COLO829 (cell line): ENCODE results near the gene MAPK8.
A peak's percentile ranks its signal among the peaks of the same experiment; 100 is the strongest.
"Not testable (repeated sequence)": the region's sequence is repeated elsewhere in the genome, so short reads cannot be mapped to it uniquely, and the experiment has no call there.

Experiments used
- DNase-seq: peaks from one replicate; pipeline ENCODE4 v3.0.0; 2012; ENCODE audit warnings: low spot score

Gene MAPK8

GRCh38 chr10:48306265-48306869 lies at the start of gene MAPK8:
MAPK8 (plus strand) TSS chr10:48306677; CDS start chr10:48401661, 94,984 bp downstream.
- peak; percentile 87 for DNase-seq

DNA sequence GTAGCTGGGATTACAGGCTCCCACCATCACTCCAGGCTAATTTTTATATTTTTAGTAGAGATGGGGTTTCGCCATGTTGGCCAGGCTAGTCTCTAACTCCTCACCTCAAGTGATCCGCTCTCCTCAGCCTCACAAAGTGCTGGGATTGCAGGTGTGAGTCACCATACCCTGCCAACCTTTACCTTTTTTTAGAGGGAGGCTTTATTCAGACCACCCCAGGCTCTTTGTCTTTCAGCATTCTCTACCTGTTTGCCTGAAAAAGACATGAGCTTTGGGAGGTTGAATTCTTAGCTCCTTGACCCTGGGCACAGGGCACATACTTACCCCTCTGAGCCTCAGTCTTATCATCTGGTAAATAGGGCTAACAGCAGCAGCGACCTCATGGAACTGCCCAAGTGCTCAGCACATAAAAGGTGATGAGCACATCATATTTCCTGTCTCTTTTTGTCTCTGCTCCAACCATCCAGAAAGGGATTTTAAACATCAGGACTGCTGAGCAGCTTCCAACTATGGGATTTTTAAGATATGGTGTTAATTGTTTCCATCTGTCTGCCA lies 49.0 kb upstream of the MAPK8 start:
- no peak for DNase-seq

DNA sequence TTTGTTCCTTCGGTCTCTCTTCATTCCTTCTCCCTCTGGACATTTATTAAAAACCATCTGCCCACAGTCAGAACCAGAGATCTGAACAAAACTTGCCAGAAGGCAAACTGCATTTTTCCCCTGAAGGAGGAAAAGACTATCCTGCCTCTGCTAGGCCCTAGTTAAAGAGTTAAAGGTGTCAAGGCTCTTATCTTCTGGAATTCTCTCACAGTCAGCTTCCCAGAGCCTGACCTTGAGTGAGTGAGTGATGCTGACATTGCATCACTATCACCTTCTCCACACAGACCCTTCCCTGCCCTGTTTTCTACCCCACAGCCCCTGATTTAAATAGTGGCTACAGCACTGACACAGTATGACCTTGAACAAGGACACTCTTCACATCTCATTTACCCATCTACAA lies 48.4 kb upstream of the MAPK8 start:
- DNase-seq = no peak

- DNase-seq = no peak
These were observed 39.9 kb upstream of the MAPK8 start for GRCh38 chr10:48266528-48266927.

DNA sequence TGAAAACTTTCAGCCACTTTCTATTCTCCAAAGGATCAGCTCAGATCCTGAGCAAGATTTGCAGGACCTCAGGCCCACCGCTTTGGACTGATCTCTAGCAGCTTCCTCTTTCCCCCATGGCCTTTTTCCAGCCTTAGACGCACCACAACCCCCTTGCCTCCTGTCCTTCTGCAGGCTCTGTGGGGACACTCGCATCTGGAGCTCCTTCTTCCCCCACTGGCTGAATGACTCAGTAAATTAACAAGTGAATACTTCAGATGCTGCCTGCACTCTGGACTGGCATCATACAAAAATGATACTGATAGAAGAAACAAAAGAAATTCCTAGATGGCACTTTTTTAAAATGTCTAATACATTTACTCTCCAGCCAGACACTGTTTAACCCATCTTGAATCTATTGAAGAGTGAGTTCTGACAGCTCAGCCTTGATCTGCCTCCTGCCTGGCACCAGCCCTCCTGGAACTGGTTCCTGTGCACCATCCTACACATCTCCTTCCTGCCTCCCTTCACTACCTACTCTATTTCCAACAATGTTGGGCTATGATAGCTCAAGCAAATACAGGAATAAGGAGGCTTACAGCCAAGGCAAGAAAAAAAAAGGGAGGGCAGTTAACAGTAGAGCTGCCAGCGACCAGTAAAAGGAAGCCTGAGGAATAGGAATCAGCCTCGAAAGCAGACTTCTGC lies 35.3 kb upstream of the MAPK8 start:
- no peak for DNase-seq

GRCh38 chr10:48272682-48273081 lies 33.8 kb upstream of the MAPK8 start:
- DNase-seq = no peak

DNA sequence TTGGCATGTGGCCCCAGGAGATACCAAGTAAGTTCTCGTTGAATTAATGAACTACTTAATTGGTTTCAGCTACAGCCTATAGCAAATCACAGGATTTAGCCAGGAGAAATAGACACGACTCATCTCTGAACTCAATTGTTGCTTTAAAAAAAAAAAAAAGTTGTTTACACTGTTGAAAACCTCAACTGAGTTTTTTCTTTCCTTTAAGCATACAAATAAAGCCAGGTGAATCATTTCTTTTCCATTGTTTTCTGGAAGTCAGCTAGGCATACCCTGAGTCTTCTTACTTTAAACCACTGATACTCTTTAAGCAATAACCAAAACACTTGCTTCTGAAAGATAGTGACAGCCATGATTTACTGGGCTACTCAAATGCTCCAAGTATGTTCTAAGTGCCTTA lies 32.7 kb upstream of the MAPK8 start:
- no peak for DNase-seq

DNA sequence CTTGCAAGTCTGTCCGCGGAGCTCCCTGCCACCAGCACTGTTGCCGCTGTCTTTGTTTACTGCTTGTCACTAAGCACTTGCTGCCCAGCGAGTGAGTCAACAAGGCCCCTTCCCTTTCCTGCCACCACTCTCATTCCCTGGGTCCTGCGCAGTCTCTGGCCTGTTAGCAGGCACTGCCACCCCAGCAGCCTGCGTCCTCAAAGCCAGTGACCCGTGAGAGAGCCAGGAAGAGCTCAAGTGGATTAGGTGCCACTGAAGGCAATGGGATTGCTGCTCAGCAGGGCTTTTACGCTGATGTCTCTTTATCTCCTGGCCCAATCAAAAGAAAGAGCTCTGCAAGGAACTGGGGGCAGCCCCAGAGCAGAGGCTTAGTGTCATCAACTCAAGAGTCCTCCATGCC lies 31.8 kb upstream of the MAPK8 start, which contains the start of gene FRMPD2:
FRMPD2 (minus strand) TSS at position 61 of the 400 bp plus-strand sequence. CDS start 129 bp downstream, outside the sequence.
- DNase-seq = no peak

DNA sequence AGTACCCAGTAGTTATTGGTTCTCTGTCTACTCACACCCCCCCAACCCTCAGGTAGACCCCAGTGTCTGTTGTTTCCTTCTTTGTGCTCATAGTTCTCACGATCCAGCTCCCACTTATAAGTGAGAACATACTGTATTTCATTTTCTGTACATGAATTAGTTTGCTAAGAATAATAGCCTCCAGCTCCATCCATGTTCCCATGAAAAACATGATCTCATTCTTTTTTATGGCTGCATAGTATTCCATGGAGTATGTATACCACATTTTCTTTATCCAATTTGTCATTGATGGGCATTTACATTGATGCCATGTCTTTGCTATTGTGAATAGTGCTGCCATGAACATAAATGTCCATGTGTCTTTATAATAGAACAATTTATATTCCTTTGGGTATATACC lies 29.4 kb upstream of the MAPK8 start:
- no peak for DNase-seq

DNA sequence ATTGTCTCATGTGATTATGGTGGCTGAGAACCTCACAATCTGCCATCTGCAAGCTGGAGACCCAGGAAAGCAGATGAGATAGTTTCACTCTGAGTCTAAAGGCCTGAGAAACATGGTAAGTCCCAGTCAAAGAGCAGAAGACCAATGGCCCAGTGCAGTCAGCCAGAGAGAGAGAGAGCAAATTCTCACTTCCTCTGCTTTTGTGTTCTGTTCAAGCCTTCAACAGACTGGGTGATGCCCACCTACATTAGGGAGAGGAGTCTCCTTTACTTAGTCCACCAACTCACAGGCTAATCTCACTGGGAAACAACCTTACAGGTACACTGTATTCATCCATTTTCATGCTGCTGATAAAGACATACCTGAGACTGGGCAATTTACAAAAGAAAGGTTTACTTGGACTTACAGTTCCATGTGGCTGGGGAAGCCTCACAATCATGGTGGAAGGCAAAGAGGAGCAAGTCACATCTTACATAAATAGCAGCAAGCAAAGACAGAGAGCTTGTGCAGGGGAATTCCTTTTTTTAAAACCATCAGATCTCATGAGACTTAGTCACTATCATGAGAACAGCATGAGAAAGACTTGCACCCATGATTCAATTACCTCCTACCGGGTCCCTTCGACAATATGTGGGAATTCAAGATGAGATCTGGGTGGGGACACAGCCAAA lies 27.3 kb upstream of the MAPK8 start:
- no peak for DNase-seq

DNA sequence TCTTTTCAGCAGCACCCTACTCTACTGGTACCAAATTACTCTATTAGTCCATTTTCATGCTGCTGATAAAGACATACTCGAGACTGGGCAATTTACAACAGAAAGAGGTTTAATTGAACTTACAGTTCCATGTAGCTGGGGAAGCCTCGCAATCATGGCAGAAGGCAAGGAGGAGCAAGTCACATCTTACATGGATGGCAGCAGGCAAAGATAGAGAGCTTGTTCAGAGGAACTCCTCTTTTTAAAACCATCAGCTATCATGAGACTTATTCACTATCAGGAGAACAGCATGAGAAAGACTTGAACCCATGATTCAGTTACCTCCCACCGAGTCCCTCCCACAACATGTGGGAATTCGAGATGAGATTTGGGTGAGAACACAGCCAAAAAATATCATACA lies 24.8 kb upstream of the MAPK8 start:
- DNase-seq = not testable (repeated sequence)

GRCh38 chr10:48282829-48283228 lies 23.6 kb upstream of the MAPK8 start:
- DNase-seq = no peak

DNA sequence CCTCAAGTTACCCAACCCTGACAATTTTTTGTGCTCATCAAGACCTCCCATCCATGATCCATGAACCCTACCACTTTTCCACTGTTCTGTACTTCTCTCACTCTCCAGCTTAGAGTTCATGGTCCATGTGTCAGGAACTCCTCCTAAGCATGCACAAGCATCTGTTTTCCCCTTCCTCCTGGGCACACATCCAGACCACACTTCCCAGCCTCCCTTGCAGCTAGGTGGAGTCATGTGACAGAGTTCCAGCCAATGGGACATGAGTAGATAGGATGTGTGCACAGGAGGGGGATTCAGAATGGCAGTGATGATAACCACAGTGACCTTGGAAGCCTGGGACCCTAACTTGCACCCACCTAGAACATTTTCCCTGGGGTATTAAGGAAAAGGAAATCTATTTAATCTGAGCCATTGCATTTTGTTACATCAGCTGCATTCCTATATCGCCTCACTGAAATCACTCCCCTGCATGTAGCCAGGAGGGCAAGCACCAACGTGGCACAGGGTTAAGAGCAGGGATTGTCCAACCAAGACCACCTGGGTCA lies 22.4 kb upstream of the MAPK8 start:
- DNase-seq = no peak

- no peak for DNase-seq
These were observed 21.7 kb upstream of the MAPK8 start for GRCh38 chr10:48284811-48285210.

DNA sequence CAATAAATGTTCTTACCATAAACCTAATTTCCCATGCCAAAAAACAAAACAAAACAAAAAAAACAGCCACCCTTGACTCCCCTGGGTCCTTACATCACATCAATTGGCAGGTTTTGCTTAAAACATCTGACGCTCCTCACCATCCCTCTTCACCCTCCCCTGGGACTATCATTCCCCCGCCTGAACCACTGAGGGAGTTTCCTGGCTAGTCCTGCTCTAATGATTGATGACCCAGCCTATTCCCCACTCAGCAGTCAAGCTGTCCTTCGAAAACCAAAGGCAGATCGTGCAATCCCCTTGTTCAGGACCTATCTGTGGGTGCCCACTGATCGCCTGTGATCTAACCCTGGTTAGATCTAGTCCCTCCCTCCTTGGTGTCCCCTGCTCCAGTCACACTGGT lies 20.8 kb upstream of the MAPK8 start:
- DNase-seq = no peak

GRCh38 chr10:48286356-48286755 lies 20.1 kb upstream of the MAPK8 start:
- DNase-seq = no peak

- DNase-seq = no peak
These were observed 18.8 kb upstream of the MAPK8 start for GRCh38 chr10:48287417-48288391.

DNA sequence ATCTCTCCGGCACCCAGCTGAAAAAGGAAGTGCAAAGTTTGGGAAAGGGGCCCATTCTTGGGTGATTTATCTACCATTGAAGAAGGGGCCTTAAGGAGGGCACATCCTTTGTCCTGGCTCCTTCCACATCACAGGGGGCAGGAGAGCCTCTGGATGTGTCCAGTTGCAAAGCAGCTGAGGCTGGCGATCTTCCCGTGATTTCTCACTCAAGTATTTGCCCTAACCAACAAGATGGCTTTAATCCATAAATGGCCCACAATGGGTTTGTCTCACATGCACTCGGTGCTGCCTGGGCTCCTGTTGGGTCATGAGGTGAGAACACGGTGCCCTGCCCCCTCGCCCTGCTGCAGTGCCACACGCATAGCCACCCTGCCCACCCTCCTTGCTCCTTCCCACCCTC lies 17.8 kb upstream of the MAPK8 start:
- no peak for DNase-seq

DNA sequence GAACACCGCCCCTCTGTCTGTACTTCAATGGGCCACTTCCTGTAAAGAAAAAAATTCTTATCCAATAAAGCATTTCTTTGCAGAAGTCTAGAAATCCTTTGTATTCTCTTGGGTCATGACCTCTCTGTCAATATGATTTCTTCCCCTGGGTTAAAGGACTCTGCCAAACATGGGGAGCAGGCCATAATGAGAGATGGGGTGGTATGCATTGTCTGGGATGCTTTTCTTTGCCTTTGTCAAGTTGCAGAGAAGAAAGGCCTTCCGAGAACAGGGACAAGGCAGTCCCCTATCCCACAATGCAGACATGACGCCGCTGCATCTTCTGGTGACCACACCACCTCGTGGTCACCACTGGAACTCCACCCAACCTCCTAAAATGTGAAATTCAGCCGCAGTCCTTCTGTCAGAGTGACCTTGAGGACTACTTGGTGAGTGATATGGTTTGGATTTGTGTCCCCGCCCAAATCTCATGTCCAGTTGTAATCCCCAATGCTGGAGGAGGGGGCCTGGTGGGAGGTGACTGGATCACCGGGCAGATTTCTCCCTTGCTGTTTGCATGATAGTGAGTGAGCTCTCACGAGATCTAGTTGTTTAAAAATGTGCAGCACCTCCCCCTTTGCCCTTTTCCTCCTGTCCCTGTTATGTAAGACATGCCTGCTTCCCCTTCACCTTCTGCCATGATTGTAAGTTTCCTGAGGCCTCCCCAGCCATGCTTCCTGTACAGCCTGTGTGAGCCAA lies 16.8 kb upstream of the MAPK8 start:
- peak; percentile 19 for DNase-seq

GRCh38 chr10:48290286-48290685 lies 16.2 kb upstream of the MAPK8 start:
- no peak for DNase-seq

- no peak for DNase-seq
These were observed 15.3 kb upstream of the MAPK8 start for GRCh38 chr10:48291190-48291589.
